NCI-H345 treated with DMSO at 0.1 percent for 48 hours (cell line): ENCODE measurements around the gene TSACC.

Experiments
- DNase-seq: peaks from one replicate; lab custom pipeline; 2025; ENCODE audit not compliant: unreplicated experiment; lab: John Stamatoyannopoulos, UW

TSACC gene

GRCh38 chr1:156391701-156392100 is 53.4 kb downstream of the TSACC start:
- no peak for DNase-seq

- DNase-seq: no peak
These were observed 54.1 kb downstream of the TSACC start for GRCh38 chr1:156392452-156392853.

DNA sequence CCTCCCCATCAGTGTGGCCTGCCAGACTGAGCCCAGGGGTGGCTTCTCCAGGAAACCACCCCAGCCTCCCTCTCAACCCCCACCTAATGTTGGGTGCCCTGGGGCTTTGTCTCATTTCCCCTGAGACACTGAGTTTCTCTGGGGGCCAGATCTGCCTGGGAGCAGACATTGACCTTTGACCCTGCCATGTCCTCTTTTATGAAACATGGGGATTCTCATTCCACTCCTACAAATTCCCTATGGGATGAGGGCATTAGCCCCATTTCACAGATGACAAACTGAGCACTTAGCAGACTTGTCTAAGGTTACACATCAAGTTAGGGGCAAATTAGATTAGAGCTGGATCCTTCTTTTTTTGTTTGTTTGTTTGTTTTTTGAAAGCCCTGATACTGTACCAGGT is 54.8 kb downstream of the TSACC start:
- no peak for DNase-seq

- no peak for DNase-seq
These were observed 55.8 kb downstream of the TSACC start for GRCh38 chr1:156394082-156394481.

DNA sequence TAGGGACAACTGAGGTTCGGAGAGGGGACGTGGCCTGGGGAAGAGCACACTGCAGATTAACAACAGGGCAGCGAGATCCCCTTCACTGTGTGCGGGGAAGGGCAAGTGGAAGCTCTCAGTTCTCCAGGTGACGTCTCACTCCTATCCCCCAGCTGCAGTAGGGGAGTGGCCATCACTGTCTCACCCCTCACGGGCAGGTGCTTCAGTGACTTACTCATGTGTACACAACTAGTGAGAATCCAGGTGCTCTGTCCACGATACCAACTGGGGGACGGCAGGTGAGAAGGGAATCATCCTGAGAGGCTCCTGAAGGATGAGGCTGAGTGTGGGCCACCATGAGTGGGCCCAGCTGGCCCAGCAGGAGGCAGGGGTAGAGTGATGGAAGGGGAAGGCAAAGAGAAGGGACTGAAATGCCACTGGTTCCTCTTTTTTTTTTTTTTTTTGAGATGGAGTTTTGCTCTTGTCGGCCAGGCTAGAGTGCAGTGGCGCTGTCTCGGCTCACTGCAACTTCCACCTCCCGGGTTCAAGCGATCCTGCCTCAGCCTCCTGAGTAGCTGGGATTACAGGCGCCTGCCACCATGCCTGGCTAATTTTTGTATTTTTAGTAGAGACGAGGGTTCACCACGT is 56.6 kb downstream of the TSACC start:
- DNase-seq: peak; percentile 99
